Measurements from ENCODE around the gene KCNIP4.

The KCNIP4 gene

GRCh38 chr4:21046141-21046540 is 902.4 kb downstream of the KCNIP4 start:
- Histone ChIP-seq H2AFZ (no peak overlapping the region), H3K9ac (no peak overlapping the region), H3K27ac (no peak overlapping the region), H3K79me2 (no peaks in the 10 kb centered on the region), H3K36me3 (ENCODE audit: control insufficient read depth, insufficient read depth, low read length) (no peaks in the 10 kb centered on the region), H3K4me1 (no peaks in the 10 kb centered on the region), H3K27me3 (ENCODE audit: control insufficient read depth, insufficient read depth, low read length) (no peaks in the 10 kb centered on the region), H3K9me3 (ENCODE audit: control insufficient read depth, low read length) (no peaks in the 10 kb centered on the region), H3K4me2 (ENCODE audit: low read length) (no peak overlapping the region), H3K4me3 (ENCODE audit: low read depth, low read length) (no peak overlapping the region)
- no peak for TF ChIP-seq CTCF (IDR thresholded peaks at IDR 0.05)

DNA sequence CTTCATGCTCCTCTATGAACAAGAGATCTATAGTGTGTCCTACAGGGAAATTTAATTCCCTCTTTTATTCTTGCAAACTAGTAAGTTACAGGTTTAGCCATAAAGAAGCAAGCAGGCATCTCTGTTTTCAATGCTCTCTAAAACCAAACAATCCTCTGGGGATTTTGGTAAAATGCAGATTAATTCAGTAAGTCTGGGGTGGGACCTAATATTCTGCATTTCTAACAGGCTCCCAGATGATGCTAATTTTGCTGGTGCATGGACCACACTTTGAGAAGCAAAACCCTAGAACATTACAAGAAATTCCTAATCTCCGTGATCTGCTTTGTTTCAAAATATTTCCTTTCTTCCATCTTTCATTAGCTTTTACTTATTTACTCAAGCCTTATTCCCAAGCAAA is 903.5 kb downstream of the KCNIP4 start:
- H3K27ac ChIP-seq: no peak overlapping the region
- no peak overlapping the region for H3K9ac ChIP-seq
- H3K4me1 ChIP-seq: no peaks in the 10 kb centered on the region
- no peaks in the 10 kb centered on the region for H3K9me3 ChIP-seq (ENCODE audit: control insufficient read depth, low read length)
- no peaks in the 10 kb centered on the region for H3K27me3 ChIP-seq (ENCODE audit: control insufficient read depth, insufficient read depth, low read length)
- H2AFZ ChIP-seq: no peak overlapping the region
- no peak overlapping the region for H3K4me3 ChIP-seq (ENCODE audit: low read depth, low read length)
- no peak for TF ChIP-seq CTCF (IDR thresholded peaks at IDR 0.05)
- no peaks in the 10 kb centered on the region for H3K36me3 ChIP-seq (ENCODE audit: control insufficient read depth, insufficient read depth, low read length)
- no peak overlapping the region for H3K4me2 ChIP-seq (ENCODE audit: low read length)
- H3K79me2 ChIP-seq: no peaks in the 10 kb centered on the region

GRCh38 chr4:21041708-21042107 is 906.9 kb downstream of the KCNIP4 start:
- no peak overlapping the region for H3K4me2 ChIP-seq (ENCODE audit: low read length)
- no peaks in the 10 kb centered on the region for H3K36me3 ChIP-seq (ENCODE audit: control insufficient read depth, insufficient read depth, low read length)
- H3K27me3 ChIP-seq (ENCODE audit: control insufficient read depth, insufficient read depth, low read length): no peaks in the 10 kb centered on the region
- no peak overlapping the region for H3K9ac ChIP-seq
- H2AFZ ChIP-seq: no peak overlapping the region
- TF ChIP-seq CTCF (IDR thresholded peaks at IDR 0.05): no peak
- H3K27ac ChIP-seq: no peak overlapping the region
- no peaks in the 10 kb centered on the region for H3K79me2 ChIP-seq
- H3K4me1 ChIP-seq: no peaks in the 10 kb centered on the region
- no peaks in the 10 kb centered on the region for H3K9me3 ChIP-seq (ENCODE audit: control insufficient read depth, low read length)
- H3K4me3 ChIP-seq (ENCODE audit: low read depth, low read length): no peak overlapping the region

DNA sequence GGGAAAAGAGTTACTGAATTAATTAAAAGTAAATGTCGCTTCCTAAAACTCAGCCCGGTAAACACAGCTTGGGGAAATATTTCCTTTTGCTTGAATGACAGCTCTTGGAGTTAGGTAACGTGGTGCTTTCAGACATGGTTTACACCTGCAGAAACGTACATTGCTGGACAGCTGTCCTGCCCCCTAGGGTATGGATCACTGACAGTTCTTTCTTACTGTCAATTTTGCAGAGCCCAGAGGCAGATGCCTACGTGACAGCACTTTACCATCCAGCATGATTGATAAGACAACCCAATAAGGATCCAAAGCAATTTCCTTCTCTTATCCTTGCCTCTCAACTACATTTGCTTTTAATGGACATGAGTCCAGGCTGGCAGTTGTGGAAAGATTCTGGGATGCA is 913.8 kb downstream of the KCNIP4 start:
- H3K27me3 ChIP-seq (ENCODE audit: control insufficient read depth, insufficient read depth, low read length): no peaks in the 10 kb centered on the region
- no peaks in the 10 kb centered on the region for H3K79me2 ChIP-seq
- H3K4me2 ChIP-seq (ENCODE audit: low read length): no peak overlapping the region
- no peak overlapping the region for H2AFZ ChIP-seq
- no peak for TF ChIP-seq CTCF (IDR thresholded peaks at IDR 0.05)
- no peaks in the 10 kb centered on the region for H3K9me3 ChIP-seq (ENCODE audit: control insufficient read depth, low read length)
- H3K27ac ChIP-seq: no peak overlapping the region
- no peak overlapping the region for H3K4me3 ChIP-seq (ENCODE audit: low read depth, low read length)
- no peaks in the 10 kb centered on the region for H3K36me3 ChIP-seq (ENCODE audit: control insufficient read depth, insufficient read depth, low read length)
- H3K4me1 ChIP-seq: no peaks in the 10 kb centered on the region
- H3K9ac ChIP-seq: no peak overlapping the region

DNA sequence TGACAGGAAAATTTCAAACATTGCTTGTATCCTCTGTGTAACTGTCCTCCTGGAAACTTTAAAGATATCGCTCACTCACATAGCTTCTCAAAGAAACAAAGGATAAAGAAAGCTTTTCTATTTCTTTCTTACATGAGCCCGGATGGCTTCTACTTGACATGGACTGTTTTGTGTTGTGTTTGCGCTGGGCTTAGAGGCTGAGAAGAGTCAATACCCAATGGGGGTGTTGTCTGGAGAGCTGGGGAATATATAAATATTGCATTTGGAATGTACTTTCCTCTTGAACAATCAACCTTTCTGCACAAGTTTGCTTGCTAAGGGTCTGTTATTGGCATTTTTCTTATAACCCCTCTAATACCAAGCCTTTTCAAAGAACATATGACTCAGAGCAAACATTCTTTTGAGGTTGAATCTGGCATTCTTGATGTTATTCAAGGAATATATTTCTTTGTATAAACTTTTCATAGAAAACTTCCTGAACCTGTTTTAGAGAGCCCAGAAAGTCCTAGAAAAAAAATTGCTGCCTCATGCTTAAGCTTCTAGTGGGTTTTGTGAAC is 916.4 kb downstream of the KCNIP4 start:
- no peak overlapping the region for H2AFZ ChIP-seq
- TF ChIP-seq CTCF (IDR thresholded peaks at IDR 0.05): no peak
- no peaks in the 10 kb centered on the region for H3K9me3 ChIP-seq (ENCODE audit: control insufficient read depth, low read length)
- no peaks in the 10 kb centered on the region for H3K27me3 ChIP-seq (ENCODE audit: control insufficient read depth, insufficient read depth, low read length)
- no peak overlapping the region for H3K4me3 ChIP-seq (ENCODE audit: low read depth, low read length)
- no peak overlapping the region for H3K27ac ChIP-seq
- H3K36me3 ChIP-seq (ENCODE audit: control insufficient read depth, insufficient read depth, low read length): no peaks in the 10 kb centered on the region
- H3K4me2 ChIP-seq (ENCODE audit: low read length): no peak overlapping the region
- H3K9ac ChIP-seq: no peak overlapping the region
- no peaks in the 10 kb centered on the region for H3K79me2 ChIP-seq
- H3K4me1 ChIP-seq: no peaks in the 10 kb centered on the region

Data from parathyroid adenoma (tissue), 2 donors.